Natural killer cell (primary cell): ENCODE data around the gene TRAFD1. TPM values are rescaled to one million over a fixed set of nuclear protein-coding genes. Genes with fewer than 3 reads are reported as not detected.

Source experiments
- ATAC-seq, 3 donors: fragments of 150-1000 bp in 2 of 3; fragments of 200-7000 bp in 1 of 3; cut with Tn5 transposase; 1 replicate in 1 of 3; 2 replicates in 2 of 3; pipeline ENCODE4 v1.10.0; 2021; ENCODE audit warnings: mild to moderate bottlenecking in 2 of 3, moderate library complexity in 2 of 3
- DNase-seq, 2 donors: peaks; one replicate each; pipeline versions ENCODE4 v3.0.0 to v3.0.0-alpha.2; 2013 to 2021; ENCODE audit warnings: mixed read lengths in 1 of 2
- H3K27ac ChIP-seq: one replicate; pipeline ENCODE4 v1.5.1; 2013; ENCODE audit warnings: mild to moderate bottlenecking, low read length
- H3K27me3 ChIP-seq: one replicate; pipeline ENCODE4 v1.6.1; 2013; ENCODE audit warnings: low read length; ENCODE audit not compliant: control insufficient read depth, insufficient read depth
- H3K36me3 ChIP-seq: one replicate; pipeline ENCODE4 v1.6.1; 2013; ENCODE audit warnings: low read length; ENCODE audit not compliant: control insufficient read depth, insufficient read depth
- H3K4me1 ChIP-seq: one replicate; pipeline ENCODE4 v1.6.1; 2013; ENCODE audit warnings: low read length; ENCODE audit not compliant: control insufficient read depth, insufficient read depth
- H3K4me3 ChIP-seq: one replicate; pipeline ENCODE4 v1.5.1; 2013; ENCODE audit warnings: low read length
- H3K9me3 ChIP-seq: one replicate; pipeline ENCODE4 v1.6.1; 2013; ENCODE audit warnings: low read length; ENCODE audit not compliant: control insufficient read depth, insufficient read depth
- H3K27ac Mint-ChIP-seq, 2 donors: one replicate each; pipeline ENCODE4 v1.8.0; 2022; ENCODE audit warnings: mild to moderate bottlenecking in 2 of 2, mixed read lengths in 2 of 2, moderate library complexity in 1 of 2
- H3K27me3 Mint-ChIP-seq, 2 donors: one replicate each; pipeline ENCODE4 v1.8.0; 2022; ENCODE audit warnings: low read depth in 2 of 2, mixed read lengths in 2 of 2
- H3K36me3 Mint-ChIP-seq: one replicate; pipeline ENCODE4 v1.8.0; 2022; ENCODE audit warnings: mixed read lengths
- H3K4me1 Mint-ChIP-seq, 2 donors: one replicate each; pipeline ENCODE4 v1.8.0; 2022; ENCODE audit warnings: mixed read lengths in 2 of 2
- H3K4me3 Mint-ChIP-seq: one replicate; pipeline ENCODE4 v1.8.0; 2022; ENCODE audit warnings: mild to moderate bottlenecking, moderate library complexity, mixed read lengths
- H3K9me3 Mint-ChIP-seq, 2 donors: one replicate each; pipeline ENCODE4 v1.8.0; 2022; ENCODE audit warnings: mixed read lengths in 2 of 2
- WGBS: methylation state at CpG from one replicate; pipeline ENCODE4 v1.1.7; 2013; ENCODE audit warnings: missing lambda C conversion rate; ENCODE audit not compliant: insufficient coverage; 5-methylcytosine and 5-hydroxymethylcytosine counted together
- intact Hi-C: fragments of 100-400 bp; cut with micrococcal nuclease; formaldehyde crosslinking; loops from one replicate; pipeline ENCODE4 v1.14.2; 2022
- total RNA-seq, 4 donors: library from RNA; stranded (reverse); fragments of 120-200 nt in 1 of 4; gene quantifications; one replicate each; pipeline versions ENCODE4 v1.2.3 to v1.2.4, GENCODE V29; 2013 to 2022
- TF ChIP-seq, protein P1 (sequence below): fragments of 200-600 bp; IDR thresholded peaks from one replicate; pipeline ENCODE4 v1.8.0; 2022; ENCODE audit warnings: antibody characterized with exemption

TRAFD1 gene
- total RNA-seq, 3 donors from 2014 or later (not counting 1 experiment from before 2014, with no cell fraction given), result 35.8 to 45.3 (median 45.2) TPM

DNA sequence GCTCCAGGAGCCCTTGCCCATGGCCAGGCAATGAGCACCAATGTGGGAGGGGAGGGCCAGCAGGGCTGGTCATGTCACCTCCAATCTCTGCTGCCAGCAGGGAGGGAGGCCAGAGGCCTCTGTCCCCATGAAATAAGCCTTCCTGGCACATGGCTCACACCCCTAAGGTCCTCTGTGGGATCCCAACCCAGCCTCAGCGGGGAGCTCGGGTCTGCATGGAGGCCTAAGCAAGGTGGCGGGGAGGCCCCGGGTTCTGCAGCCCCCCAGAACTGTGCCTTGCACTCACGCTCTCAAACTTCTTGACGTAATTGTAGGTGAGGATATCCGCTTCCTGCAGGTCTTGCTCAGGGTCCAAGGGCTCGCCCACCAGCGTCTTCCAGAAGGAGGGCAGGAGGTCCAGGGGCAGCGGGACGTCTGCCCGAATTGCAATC is 41.7 kb downstream of the TRAFD1 start:
- peaks cover 24% of the 10 kb centered on the region for H3K36me3 ChIP-seq
- ATAC-seq, result no peak
- H3K4me3 ChIP-seq, result no peak overlapping the region
- no peaks in the 10 kb centered on the region for H3K4me1 ChIP-seq
- H3K27me3 ChIP-seq, result no peaks in the 10 kb centered on the region
- intact Hi-C loops, result no loop called here
- Mint-ChIP-seq H3K9me3 (no peaks in the 10 kb centered on the region), H3K27me3 (no peaks in the 10 kb centered on the region), H3K4me3 (no peak overlapping the region), H3K27ac (no peak overlapping the region), H3K36me3 (no peaks in the 10 kb centered on the region), H3K4me1 (peaks cover 6 to 8% of the 10 kb centered on the region in 2 donors)
- no peak for DNase-seq
- TF ChIP-seq, protein P1, sequence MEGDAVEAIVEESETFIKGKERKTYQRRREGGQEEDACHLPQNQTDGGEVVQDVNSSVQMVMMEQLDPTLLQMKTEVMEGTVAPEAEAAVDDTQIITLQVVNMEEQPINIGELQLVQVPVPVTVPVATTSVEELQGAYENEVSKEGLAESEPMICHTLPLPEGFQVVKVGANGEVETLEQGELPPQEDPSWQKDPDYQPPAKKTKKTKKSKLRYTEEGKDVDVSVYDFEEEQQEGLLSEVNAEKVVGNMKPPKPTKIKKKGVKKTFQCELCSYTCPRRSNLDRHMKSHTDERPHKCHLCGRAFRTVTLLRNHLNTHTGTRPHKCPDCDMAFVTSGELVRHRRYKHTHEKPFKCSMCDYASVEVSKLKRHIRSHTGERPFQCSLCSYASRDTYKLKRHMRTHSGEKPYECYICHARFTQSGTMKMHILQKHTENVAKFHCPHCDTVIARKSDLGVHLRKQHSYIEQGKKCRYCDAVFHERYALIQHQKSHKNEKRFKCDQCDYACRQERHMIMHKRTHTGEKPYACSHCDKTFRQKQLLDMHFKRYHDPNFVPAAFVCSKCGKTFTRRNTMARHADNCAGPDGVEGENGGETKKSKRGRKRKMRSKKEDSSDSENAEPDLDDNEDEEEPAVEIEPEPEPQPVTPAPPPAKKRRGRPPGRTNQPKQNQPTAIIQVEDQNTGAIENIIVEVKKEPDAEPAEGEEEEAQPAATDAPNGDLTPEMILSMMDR, result no peak
- H3K9me3 ChIP-seq, result no peaks in the 10 kb centered on the region
- 96% methylated on average over 12 of the region's 12 CpGs for WGBS
- no peak overlapping the region for H3K27ac ChIP-seq

DNA sequence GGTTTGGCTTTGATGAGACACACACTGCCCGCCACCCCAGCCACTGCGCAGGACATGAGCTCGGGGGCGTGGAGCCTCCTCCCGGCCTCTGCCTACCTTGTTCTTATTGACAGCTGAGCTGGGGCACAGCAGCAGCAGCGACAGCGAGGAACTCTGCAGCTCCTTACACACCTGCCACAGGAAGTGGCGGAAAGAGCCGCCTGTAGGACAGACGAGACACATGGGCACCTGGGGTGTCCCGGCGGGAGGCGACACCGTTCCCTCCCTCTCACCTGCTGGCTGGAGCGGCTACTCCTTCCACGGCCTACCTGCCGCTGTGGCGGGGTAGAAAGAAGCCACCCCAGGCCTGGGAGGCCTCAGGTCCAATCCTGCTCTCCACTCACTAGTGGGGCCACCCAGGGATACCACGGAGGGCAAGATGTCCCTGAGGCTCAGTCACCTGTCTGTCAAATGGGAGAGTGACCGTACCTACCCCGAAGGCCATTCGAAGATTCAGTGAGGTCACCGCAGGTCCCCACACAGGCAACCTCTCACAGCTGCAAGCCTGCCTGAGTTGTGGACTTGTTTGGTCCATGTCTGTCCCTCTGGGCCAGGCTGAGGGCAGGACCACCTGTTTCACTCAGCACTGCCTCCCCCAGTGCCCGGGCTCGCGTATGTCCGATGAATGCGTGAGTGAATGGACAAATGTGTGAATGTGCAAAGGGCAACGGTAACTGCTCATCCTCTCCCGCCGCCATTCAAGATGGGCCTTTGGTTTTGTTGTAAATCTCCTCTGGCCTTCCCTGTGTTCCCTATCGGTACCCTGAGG is 42.6 kb downstream of the TRAFD1 start:
- Mint-ChIP-seq H3K27me3 (no peaks in the 10 kb centered on the region), H3K4me1 (peaks cover 6 to 8% of the 10 kb centered on the region in 2 donors), H3K9me3 (no peaks in the 10 kb centered on the region), H3K27ac (no peak overlapping the region), H3K4me3 (no peak overlapping the region), H3K36me3 (no peaks in the 10 kb centered on the region)
- TF ChIP-seq, protein P1, result no peak
- no peak for DNase-seq
- ATAC-seq, result no peak
- Histone ChIP-seq H3K27me3 (no peaks in the 10 kb centered on the region), H3K27ac (no peak overlapping the region), H3K36me3 (peaks cover 21% of the 10 kb centered on the region), H3K9me3 (no peaks in the 10 kb centered on the region), H3K4me3 (no peak overlapping the region), H3K4me1 (no peaks in the 10 kb centered on the region)
- intact Hi-C loops, result no loop called here
- WGBS, result 94% methylated on average over 32 of the region's 32 CpGs

DNA sequence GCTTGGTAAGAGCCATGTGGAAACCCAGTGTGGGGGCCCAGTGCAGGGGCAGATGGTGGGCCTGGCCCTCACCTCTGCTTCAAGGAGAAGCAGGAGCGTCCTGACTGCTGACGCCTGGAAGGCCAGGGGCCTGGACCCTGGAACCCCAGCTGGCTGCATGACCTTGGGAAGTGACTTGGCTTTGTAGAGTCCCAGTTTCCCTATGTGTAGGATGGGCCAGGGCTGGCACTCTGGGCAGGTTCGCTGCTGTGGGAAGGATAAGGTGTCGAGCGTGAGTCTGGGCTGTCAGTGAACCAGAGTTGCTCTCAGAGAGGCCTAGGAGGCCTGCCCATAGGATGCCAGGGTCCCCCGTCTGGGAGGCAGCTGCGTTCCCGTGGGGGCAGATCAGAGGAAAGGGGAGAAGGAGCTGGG is 43.2 kb downstream of the TRAFD1 start:
- Mint-ChIP-seq H3K36me3 (no peaks in the 10 kb centered on the region), H3K27ac (no peak overlapping the region), H3K9me3 (no peaks in the 10 kb centered on the region), H3K27me3 (no peaks in the 10 kb centered on the region), H3K4me3 (no peak overlapping the region), H3K4me1 (peaks cover 6 to 8% of the 10 kb centered on the region in 2 donors)
- Histone ChIP-seq H3K27me3 (no peaks in the 10 kb centered on the region), H3K36me3 (peaks cover 17% of the 10 kb centered on the region), H3K4me3 (no peak overlapping the region), H3K4me1 (no peaks in the 10 kb centered on the region), H3K27ac (no peak overlapping the region), H3K9me3 (no peaks in the 10 kb centered on the region)
- DNase-seq (no peak), ATAC-seq (no peak)
- intact Hi-C loops, result no loop called here
- WGBS, result 97% methylated on average over 8 of the region's 8 CpGs
- TF ChIP-seq, protein P1, result no peak
